Medulla oblongata (tissue), 1 donor: ENCODE data around the gene ARF1.
"Not testable (repeated sequence)": the region's sequence is repeated elsewhere in the genome, so short reads cannot be mapped to it uniquely, and the experiment has no call there.

ENCODE experiments used
- DNase-seq: peaks from one replicate; pipeline ENCODE4 v3.0.0-alpha.2; 2015; ENCODE audit errors: extremely low spot score

ARF1 gene

GRCh38 chr1:228102791-228103620, 20.5 kb downstream of the ARF1 start, which contains the start of gene C1orf35:
Gene C1orf35, minus strand, starts transcription at chr1:228103325. Its CDS starts 98 bp downstream, at chr1:228103227.
- DNase-seq: peak; percentile 92

- no peak for DNase-seq
Measured at GRCh38 chr1:228104526-228105269, 22.2 kb downstream of the ARF1 start.

GRCh38 chr1:228105270-228105995, 22.9 kb downstream of the ARF1 start:
- DNase-seq: no peak

GRCh38 chr1:228105996-228106799, 23.7 kb downstream of the ARF1 start:
- DNase-seq: no peak

- DNase-seq: no peak
Measured at GRCh38 chr1:228106800-228107054, 24.2 kb downstream of the ARF1 start.

GRCh38 chr1:228107636-228108035, 25.1 kb downstream of the ARF1 start:
- no peak for DNase-seq

GRCh38 chr1:228108055-228108690, 25.7 kb downstream of the ARF1 start:
- no peak for DNase-seq

- DNase-seq: no peak
Measured at GRCh38 chr1:228108742-228109072, 26.2 kb downstream of the ARF1 start.

- DNase-seq: peak; percentile 99
Measured at GRCh38 chr1:228109073-228109961, 26.8 kb downstream of the ARF1 start, which contains the start of gene MRPL55. Gene MRPL55, minus strand, starts transcription at chr1:228109299. Its CDS starts 1,039 bp downstream, at chr1:228108260.

GRCh38 chr1:228109962-228110488, 27.5 kb downstream of the ARF1 start:
- DNase-seq: no peak

- no peak for DNase-seq
Measured at GRCh38 chr1:228110556-228110955, 28.0 kb downstream of the ARF1 start.

- DNase-seq: not testable (repeated sequence)
Measured at GRCh38 chr1:228111315-228111714, 28.8 kb downstream of the ARF1 start.

GRCh38 chr1:228112167-228112566, 29.7 kb downstream of the ARF1 start:
- DNase-seq: no peak

GRCh38 chr1:228112617-228113016, 30.1 kb downstream of the ARF1 start:
- DNase-seq: no peak

- no peak for DNase-seq
Measured at GRCh38 chr1:228114827-228115226, 32.3 kb downstream of the ARF1 start.

- no peak for DNase-seq
Measured at GRCh38 chr1:228117335-228117734, 34.8 kb downstream of the ARF1 start.

- no peak for DNase-seq
Measured at GRCh38 chr1:228118040-228118439, 35.5 kb downstream of the ARF1 start.

GRCh38 chr1:228120351-228120750, 37.8 kb downstream of the ARF1 start:
- DNase-seq: no peak

GRCh38 chr1:228120857-228121489, 38.5 kb downstream of the ARF1 start:
- no peak for DNase-seq
